ENCODE measurements around the gene SLC9A2.

DNA sequence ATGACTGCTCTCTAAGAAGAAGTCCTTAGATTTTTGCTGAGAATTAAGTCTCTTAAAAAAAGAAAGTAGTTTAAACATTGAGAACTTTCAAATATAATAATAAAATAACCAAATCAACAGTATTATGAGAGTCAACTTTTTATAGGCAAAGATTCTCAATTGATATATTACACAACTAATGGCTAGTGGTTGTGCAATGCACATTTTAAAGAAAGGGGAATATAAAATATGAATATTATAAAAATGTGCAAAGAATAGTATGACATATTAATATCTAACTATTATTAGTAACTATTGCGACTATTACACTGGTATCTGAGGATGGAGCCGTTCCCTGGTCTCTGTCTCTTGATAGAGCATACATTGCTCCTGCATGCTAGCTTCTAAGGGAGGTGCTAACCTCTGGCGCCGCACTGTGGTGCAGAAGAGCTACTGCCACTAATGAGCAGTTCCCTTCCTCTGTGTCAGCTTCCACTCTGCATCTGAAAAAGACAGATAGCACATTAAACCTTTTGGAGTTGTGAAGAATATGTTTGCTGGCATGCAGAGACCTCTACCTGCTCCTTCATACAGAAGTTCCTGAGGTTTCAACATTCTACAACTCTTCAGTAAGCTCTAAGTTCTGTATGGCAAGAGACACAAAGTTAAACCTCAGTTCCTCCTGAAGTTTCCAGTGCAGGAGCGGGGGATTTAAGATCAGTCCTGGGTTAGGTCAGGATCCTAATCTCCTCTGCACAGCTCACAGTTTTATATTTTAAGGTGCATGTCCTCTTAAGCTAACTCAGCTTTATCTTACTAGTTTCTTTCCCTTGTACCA, 3.5 kb upstream of the SLC9A2 start:
- TF ChIP-seq, protein P1, sequence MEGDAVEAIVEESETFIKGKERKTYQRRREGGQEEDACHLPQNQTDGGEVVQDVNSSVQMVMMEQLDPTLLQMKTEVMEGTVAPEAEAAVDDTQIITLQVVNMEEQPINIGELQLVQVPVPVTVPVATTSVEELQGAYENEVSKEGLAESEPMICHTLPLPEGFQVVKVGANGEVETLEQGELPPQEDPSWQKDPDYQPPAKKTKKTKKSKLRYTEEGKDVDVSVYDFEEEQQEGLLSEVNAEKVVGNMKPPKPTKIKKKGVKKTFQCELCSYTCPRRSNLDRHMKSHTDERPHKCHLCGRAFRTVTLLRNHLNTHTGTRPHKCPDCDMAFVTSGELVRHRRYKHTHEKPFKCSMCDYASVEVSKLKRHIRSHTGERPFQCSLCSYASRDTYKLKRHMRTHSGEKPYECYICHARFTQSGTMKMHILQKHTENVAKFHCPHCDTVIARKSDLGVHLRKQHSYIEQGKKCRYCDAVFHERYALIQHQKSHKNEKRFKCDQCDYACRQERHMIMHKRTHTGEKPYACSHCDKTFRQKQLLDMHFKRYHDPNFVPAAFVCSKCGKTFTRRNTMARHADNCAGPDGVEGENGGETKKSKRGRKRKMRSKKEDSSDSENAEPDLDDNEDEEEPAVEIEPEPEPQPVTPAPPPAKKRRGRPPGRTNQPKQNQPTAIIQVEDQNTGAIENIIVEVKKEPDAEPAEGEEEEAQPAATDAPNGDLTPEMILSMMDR (IDR thresholded peaks at IDR 0.05): peak; percentile 74
- no peak for TF ChIP-seq EZH2 (IDR thresholded peaks at IDR 0.05; ENCODE audit: borderline replicate concordance, insufficient read depth, low read depth, low read length, poor library complexity, severe bottlenecking)

All from B cell (primary cell).